Activated T-cell treated with anti-CD3 and anti-CD28 coated beads for 48 hours (primary cell): ENCODE measurements around the gene EFL1.
"Not testable (repeated sequence)": the region's sequence is repeated elsewhere in the genome, so short reads cannot be mapped to it uniquely, and the experiment has no call there.

Experiments used
- DNase-seq: peaks from one replicate; pipeline ENCODE4 v3.0.0-alpha.2; 2020; ENCODE audit warnings: low read depth

EFL1 gene

GRCh38 chr15:82262422-82263026, at the start of gene EFL1, which contains the start of gene SAXO2:
EFL1 (minus strand) TSS chr15:82262734; CDS start chr15:82261778, 956 bp downstream.
SAXO2 (plus strand) TSS chr15:82262818; CDS start chr15:82262880, 62 bp downstream.
- peak; percentile 92 for DNase-seq

- DNase-seq: not testable (repeated sequence)
Observed at GRCh38 chr15:82311321-82311720, 48.8 kb upstream of the EFL1 start.

GRCh38 chr15:82309802-82310201, 47.3 kb upstream of the EFL1 start:
- no peak for DNase-seq

- no peak for DNase-seq
Observed at GRCh38 chr15:82307714-82308081, 45.2 kb upstream of the EFL1 start.

- no peak for DNase-seq
Observed at GRCh38 chr15:82306791-82307713, 44.5 kb upstream of the EFL1 start.

- DNase-seq: no peak
Observed at GRCh38 chr15:82305621-82306048, 43.1 kb upstream of the EFL1 start.

- DNase-seq: no peak
Observed at GRCh38 chr15:82304778-82305090, 42.2 kb upstream of the EFL1 start.

- DNase-seq: no peak
Observed at GRCh38 chr15:82303956-82304777, 41.6 kb upstream of the EFL1 start.

GRCh38 chr15:82301296-82302016, 38.9 kb upstream of the EFL1 start:
- no peak for DNase-seq

GRCh38 chr15:82300883-82301282, 38.3 kb upstream of the EFL1 start:
- no peak for DNase-seq

- DNase-seq: not testable (repeated sequence)
Observed at GRCh38 chr15:82300326-82300725, 37.8 kb upstream of the EFL1 start.

GRCh38 chr15:82299511-82299914, 37.0 kb upstream of the EFL1 start:
- not testable (repeated sequence) for DNase-seq

GRCh38 chr15:82298520-82298919, 36.0 kb upstream of the EFL1 start:
- peak; percentile 54 for DNase-seq

GRCh38 chr15:82298032-82298431, 35.5 kb upstream of the EFL1 start:
- no peak for DNase-seq

GRCh38 chr15:82297546-82297945, 35.0 kb upstream of the EFL1 start:
- DNase-seq: no peak

GRCh38 chr15:82294061-82294690, 31.6 kb upstream of the EFL1 start:
- DNase-seq: no peak

GRCh38 chr15:82292271-82292670, 29.7 kb upstream of the EFL1 start:
- DNase-seq: no peak

GRCh38 chr15:82288202-82288601, 25.7 kb upstream of the EFL1 start:
- DNase-seq: not testable (repeated sequence)

GRCh38 chr15:82286475-82286874, 23.9 kb upstream of the EFL1 start:
- DNase-seq: not testable (repeated sequence)

- not testable (repeated sequence) for DNase-seq
Observed at GRCh38 chr15:82284381-82284780, 21.8 kb upstream of the EFL1 start.

- DNase-seq: not testable (repeated sequence)
Observed at GRCh38 chr15:82282386-82282785, 19.9 kb upstream of the EFL1 start.
